Measurements from ENCODE around the gene BARD1. TPM values are rescaled to one million over a fixed set of nuclear protein-coding genes. Genes with fewer than 3 reads are reported as not detected.

The BARD1 gene
- total RNA-seq, 4 donors from 2014 or later, result 5.3 to 11.3 (median 8.3) TPM

DNA sequence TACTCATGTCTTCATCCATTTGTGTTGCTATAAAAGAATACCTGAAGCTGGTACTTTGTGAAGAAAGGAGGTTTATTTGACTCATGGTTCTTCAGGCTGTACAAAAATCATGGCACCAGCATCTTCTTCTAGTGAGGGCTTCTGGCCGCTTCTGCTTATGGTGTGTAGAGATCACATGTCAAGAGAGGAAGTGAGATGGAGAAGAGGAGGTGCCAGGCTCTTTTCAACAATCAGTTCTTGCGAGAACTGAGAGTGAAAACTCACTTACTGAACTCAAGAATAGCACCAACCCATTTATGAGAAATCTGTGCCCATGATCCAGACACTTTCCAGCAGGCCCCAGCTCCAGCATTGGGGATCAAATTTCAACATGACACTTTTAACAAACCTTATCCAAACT lies 30.0 kb upstream of the BARD1 start:
- Histone ChIP-seq H3K27ac (no peak overlapping the region), H3K36me3 (no peaks in the 10 kb centered on the region), H3K27me3 (no peaks in the 10 kb centered on the region), H3K4me1 (no peaks in the 10 kb centered on the region), H3K4me3 (no peak overlapping the region), H3K9me3 (no peaks in the 10 kb centered on the region)
- in situ Hi-C loops (cut with MboI; ENCODE audit: low sequenced_read_pairs in 4 of 4) (no loop called here), intact Hi-C loops (cut with DNase I; ENCODE audit: low total_unique reads) (no loop called here)
- TF ChIP-seq, protein P1, sequence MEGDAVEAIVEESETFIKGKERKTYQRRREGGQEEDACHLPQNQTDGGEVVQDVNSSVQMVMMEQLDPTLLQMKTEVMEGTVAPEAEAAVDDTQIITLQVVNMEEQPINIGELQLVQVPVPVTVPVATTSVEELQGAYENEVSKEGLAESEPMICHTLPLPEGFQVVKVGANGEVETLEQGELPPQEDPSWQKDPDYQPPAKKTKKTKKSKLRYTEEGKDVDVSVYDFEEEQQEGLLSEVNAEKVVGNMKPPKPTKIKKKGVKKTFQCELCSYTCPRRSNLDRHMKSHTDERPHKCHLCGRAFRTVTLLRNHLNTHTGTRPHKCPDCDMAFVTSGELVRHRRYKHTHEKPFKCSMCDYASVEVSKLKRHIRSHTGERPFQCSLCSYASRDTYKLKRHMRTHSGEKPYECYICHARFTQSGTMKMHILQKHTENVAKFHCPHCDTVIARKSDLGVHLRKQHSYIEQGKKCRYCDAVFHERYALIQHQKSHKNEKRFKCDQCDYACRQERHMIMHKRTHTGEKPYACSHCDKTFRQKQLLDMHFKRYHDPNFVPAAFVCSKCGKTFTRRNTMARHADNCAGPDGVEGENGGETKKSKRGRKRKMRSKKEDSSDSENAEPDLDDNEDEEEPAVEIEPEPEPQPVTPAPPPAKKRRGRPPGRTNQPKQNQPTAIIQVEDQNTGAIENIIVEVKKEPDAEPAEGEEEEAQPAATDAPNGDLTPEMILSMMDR (IDR thresholded peaks at IDR 0.05 in 4 of 5, conservative IDR thresholded peaks at IDR 0.05 in 1 of 5), result no peak
- TF ChIP-seq POLR2A (IDR thresholded peaks at IDR 0.05), result no peak
- DNase-seq (no peak), ATAC-seq (no peak)

DNA sequence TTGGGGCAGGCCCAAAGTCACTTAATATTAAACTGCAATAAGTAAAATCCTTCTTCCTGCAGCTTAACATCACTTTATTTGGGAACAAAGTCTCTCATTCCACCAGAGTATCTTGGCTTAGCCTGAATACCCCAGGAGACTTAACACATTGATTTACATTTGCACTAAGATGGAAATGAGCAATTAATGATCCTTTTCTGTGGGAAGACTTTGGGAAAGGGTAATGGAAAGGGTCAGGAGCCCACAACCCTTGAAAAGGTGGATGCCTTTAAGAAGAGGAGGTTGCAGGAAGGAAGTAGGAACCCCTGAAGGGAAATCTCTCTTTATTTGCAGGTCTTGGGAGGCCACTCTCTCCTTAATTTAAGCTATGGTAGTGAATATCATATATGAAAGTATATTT lies 28.0 kb upstream of the BARD1 start:
- no peak overlapping the region for H3K4me3 ChIP-seq
- in situ Hi-C loops (cut with MboI; ENCODE audit: low sequenced_read_pairs in 4 of 4) (no loop called here), intact Hi-C loops (cut with DNase I; ENCODE audit: low total_unique reads) (no loop called here)
- TF ChIP-seq, protein P1 (IDR thresholded peaks at IDR 0.05 in 4 of 5, conservative IDR thresholded peaks at IDR 0.05 in 1 of 5), result no peak
- no peak for TF ChIP-seq POLR2A (IDR thresholded peaks at IDR 0.05)
- no peaks in the 10 kb centered on the region for H3K36me3 ChIP-seq
- DNase-seq, result no peak
- no peaks in the 10 kb centered on the region for H3K4me1 ChIP-seq
- no peak overlapping the region for H3K27ac ChIP-seq
- no peaks in the 10 kb centered on the region for H3K27me3 ChIP-seq
- H3K9me3 ChIP-seq, result no peaks in the 10 kb centered on the region
- no peak for ATAC-seq

DNA sequence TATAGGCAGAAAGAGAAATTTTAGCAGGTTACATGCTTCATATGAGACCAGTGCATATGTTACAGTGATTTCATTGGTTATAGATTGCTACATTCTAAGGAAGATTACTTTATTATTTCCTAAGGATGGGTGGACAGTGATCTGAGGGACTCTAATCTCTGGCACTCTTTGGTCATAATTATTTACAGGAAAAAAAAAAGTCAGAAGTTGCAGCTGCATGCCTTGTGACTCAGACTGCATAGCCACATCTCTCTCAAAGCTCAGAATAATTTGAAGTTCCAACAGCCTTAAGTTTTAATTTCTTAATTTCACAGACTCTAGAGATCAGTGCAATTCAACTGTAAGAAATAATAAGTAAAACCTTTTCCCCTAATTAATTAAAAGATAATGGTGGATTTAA lies 27.1 kb upstream of the BARD1 start:
- no peak for DNase-seq
- Histone ChIP-seq H3K9me3 (no peaks in the 10 kb centered on the region), H3K27ac (no peak overlapping the region), H3K36me3 (no peaks in the 10 kb centered on the region), H3K4me1 (no peaks in the 10 kb centered on the region), H3K4me3 (no peak overlapping the region), H3K27me3 (no peaks in the 10 kb centered on the region)
- ATAC-seq, result no peak
- in situ Hi-C loops (cut with MboI; ENCODE audit: low sequenced_read_pairs in 4 of 4), result no loop called here
- intact Hi-C loops (cut with DNase I; ENCODE audit: low total_unique reads), result no loop called here
- TF ChIP-seq, protein P1 (IDR thresholded peaks at IDR 0.05 in 4 of 5, conservative IDR thresholded peaks at IDR 0.05 in 1 of 5), result no peak
- TF ChIP-seq POLR2A (IDR thresholded peaks at IDR 0.05), result no peak

DNA sequence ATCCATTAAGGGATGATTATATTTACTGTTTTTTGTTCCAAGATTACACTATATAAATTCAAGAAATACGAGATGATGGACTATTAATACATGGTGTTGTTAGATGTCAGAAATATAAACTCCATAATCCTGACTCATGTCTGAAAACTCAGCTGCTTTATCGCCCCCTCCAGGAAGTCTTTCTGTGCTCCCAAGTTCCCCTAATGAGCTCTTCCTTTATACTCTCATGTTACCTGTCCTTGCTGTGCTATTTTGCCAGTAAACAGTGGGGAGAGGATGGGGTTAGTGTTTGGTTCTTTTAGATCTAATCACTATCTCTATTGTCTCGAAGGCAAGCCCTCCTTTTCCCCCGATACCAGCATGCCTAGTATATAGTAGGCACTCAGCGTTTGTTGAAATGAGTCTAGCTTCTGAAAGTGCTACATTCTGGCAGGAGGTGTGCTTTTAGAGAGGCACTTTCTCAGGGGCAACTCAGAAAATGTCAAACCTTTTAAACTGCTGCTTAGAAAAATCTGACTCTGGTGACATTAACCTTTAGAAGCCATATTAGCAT lies 21.4 kb upstream of the BARD1 start:
- in situ Hi-C loops (cut with MboI; ENCODE audit: low sequenced_read_pairs in 4 of 4) (no loop called here), intact Hi-C loops (cut with DNase I; ENCODE audit: low total_unique reads) (no loop called here)
- no peak overlapping the region for H3K27ac ChIP-seq
- no peaks in the 10 kb centered on the region for H3K9me3 ChIP-seq
- no peaks in the 10 kb centered on the region for H3K4me1 ChIP-seq
- H3K36me3 ChIP-seq, result no peaks in the 10 kb centered on the region
- TF ChIP-seq POLR2A (IDR thresholded peaks at IDR 0.05), result no peak
- TF ChIP-seq, protein P1 (IDR thresholded peaks at IDR 0.05 in 4 of 5, conservative IDR thresholded peaks at IDR 0.05 in 1 of 5), result peak in 1 of 5 experiments; percentile 37
- H3K27me3 ChIP-seq, result no peaks in the 10 kb centered on the region
- DNase-seq (no peak), ATAC-seq (peak in 1 of 2 donors; percentile 36)
- no peak overlapping the region for H3K4me3 ChIP-seq

DNA sequence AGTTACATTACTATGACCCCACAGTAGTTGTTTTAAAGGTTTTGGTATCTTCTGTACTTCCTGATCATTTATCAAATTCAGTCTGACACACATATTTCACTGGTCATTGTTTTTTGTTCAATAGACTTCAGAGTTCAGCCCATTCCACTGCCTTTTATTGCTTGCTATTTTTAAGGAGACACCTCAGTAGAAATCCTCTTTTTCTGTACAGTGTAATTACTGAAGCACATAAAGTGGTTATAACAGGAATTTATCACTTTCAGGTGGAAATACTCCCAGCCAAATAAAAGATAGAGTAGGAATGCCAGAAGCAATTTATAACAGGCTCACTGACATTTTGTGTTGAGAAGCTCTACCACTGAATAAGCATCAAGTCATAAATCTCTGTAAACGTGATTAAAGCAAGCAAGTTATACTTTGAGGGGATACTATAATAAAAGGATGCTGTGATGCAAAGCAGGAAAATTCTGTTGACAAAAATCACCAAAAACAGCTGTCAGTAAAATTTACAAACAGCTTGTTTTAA lies 6.6 kb upstream of the BARD1 start:
- DNase-seq, result no peak
- TF ChIP-seq, protein P1 (IDR thresholded peaks at IDR 0.05 in 4 of 5, conservative IDR thresholded peaks at IDR 0.05 in 1 of 5), result no peak
- no peak for TF ChIP-seq POLR2A (IDR thresholded peaks at IDR 0.05)
- Histone ChIP-seq H3K27me3 (no peaks in the 10 kb centered on the region), H3K36me3 (no peaks in the 10 kb centered on the region), H3K27ac (no peak overlapping the region), H3K4me3 (no peak overlapping the region), H3K4me1 (no peaks in the 10 kb centered on the region), H3K9me3 (no peaks in the 10 kb centered on the region)
- intact Hi-C loops (cut with DNase I; ENCODE audit: low total_unique reads), result loop anchor here (10.0 kb wide), 1 partner anchor 619 kb away; the partner anchor contains the start of gene FN1
- in situ Hi-C loops (cut with MboI; ENCODE audit: low sequenced_read_pairs in 4 of 4), result no loop called here
- no peak for ATAC-seq

Data from gastrocnemius medialis (tissue), 4 donors.